PC-3 (cell line): ENCODE data around the gene ADRB2.

Experiments
- EZH2phosphoT487 ChIP-seq: fragments of 300-600 bp; sonication (generic); IDR thresholded peaks from 2 replicates; pipeline ENCODE4 v1.6.1; 2018; ENCODE audit warnings: mild to moderate bottlenecking, antibody characterized with exemption, low read length, borderline replicate concordance
- TF ChIP-seq, protein P1 (sequence below): fragments of 300-600 bp; sonication (generic); conservative IDR thresholded peaks from 2 replicates; pipeline ENCODE4 v1.5.1; 2017; ENCODE audit warnings: antibody characterized with exemption, low read depth, mild to moderate bottlenecking, low read length

DNA sequence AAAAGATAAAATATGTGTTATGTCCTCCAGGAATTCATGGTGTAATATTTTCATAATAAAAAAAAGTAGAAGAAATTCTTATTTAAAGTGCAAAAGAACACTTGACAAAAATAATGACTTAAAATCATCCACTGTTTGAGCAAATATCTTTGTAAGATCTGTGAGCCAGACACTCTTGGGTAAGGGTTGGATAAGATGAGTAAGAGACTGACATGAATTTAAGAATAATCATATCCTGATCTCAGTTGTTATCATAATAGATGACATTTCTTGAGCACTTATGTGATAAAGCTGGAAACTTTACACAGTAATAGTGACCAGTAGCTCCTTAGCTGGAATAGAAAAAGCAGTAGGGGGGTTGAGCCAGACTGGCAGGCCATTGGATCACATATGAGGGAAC, 40.0 kb upstream of the ADRB2 start:
- TF ChIP-seq EZH2phosphoT487 = no peak
- TF ChIP-seq, protein P1, sequence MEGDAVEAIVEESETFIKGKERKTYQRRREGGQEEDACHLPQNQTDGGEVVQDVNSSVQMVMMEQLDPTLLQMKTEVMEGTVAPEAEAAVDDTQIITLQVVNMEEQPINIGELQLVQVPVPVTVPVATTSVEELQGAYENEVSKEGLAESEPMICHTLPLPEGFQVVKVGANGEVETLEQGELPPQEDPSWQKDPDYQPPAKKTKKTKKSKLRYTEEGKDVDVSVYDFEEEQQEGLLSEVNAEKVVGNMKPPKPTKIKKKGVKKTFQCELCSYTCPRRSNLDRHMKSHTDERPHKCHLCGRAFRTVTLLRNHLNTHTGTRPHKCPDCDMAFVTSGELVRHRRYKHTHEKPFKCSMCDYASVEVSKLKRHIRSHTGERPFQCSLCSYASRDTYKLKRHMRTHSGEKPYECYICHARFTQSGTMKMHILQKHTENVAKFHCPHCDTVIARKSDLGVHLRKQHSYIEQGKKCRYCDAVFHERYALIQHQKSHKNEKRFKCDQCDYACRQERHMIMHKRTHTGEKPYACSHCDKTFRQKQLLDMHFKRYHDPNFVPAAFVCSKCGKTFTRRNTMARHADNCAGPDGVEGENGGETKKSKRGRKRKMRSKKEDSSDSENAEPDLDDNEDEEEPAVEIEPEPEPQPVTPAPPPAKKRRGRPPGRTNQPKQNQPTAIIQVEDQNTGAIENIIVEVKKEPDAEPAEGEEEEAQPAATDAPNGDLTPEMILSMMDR = no peak
